HG03575 (cell line): ENCODE data around the gene COBL.

Experiments
- ATAC-seq: cut with Tn5 transposase; IDR thresholded peaks from one replicate; pipeline ENCODE4 v1.9.1; 2021; ENCODE audit not compliant: unreplicated experiment, insufficient number of reproducible peaks, low FRiP score; ENCODE audit errors: extremely low read depth

The COBL gene

DNA sequence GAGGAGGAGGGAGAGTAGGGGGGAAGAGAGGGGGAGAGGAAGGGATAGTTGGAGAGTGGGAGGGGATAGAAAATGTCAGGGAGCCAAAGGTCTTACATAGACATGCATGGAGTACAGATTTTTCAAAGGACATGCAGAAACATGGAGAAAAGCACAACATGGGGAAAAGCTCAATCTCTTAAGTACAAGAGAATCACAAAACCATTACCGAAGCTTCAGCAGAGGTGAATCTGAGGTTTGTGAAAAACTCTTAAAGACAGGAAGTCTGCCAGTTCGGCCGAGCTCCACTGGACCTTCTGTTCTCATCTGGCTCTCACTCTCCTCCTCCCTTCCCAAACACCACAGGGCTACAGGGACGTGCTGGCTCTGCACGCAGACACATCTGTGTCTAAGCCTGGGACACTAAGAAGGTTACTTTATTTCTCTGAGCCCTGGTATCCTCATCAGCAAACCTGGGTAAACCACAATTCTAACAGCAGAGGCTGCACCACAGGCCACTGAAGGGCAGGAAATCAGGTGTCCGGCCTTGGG, 133.9 kb downstream of the COBL start:
- ATAC-seq = no peak

- no peak for ATAC-seq
Measured at GRCh38 chr7:51180092-51180491, 136.5 kb downstream of the COBL start.

DNA sequence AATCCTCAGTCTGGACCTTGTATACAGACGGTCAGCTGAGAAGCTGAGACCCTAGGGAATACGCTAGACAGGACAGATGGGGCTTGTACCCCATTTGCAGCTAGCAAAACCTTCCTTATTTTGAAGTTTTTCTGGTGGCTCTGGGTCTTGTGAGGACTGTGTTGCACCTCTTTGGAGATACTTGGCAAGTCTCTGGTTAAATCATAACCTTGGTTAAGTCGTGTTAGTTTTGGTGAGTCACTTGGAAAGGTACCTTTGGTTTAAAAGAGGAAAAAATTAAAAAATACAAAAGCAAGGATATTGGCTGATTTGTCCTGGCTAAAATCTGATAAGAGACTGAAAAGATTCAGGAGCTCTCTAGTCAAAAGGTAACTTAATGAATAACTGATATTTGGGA, 140.6 kb downstream of the COBL start:
- ATAC-seq = no peak

- ATAC-seq = no peak
Measured at GRCh38 chr7:51175316-51175991, 141.2 kb downstream of the COBL start.

DNA sequence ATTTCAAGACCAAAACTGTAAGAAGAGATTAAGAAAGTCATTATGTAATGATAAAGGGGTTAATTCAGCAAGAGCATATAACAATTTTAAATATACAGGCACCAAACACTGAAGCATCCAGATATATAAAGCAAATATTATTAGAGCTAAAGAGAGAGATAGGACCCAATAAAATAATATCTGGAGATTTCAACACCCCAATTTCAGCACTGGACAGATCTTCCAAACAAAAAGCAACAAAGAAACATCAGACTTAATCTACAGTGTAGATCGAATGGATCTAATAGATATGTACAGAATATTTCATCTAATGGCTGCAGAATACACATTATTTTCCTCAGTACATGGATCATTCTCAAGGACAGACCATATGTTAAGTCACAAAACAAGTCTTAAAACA, 151.3 kb downstream of the COBL start:
- ATAC-seq = no peak

DNA sequence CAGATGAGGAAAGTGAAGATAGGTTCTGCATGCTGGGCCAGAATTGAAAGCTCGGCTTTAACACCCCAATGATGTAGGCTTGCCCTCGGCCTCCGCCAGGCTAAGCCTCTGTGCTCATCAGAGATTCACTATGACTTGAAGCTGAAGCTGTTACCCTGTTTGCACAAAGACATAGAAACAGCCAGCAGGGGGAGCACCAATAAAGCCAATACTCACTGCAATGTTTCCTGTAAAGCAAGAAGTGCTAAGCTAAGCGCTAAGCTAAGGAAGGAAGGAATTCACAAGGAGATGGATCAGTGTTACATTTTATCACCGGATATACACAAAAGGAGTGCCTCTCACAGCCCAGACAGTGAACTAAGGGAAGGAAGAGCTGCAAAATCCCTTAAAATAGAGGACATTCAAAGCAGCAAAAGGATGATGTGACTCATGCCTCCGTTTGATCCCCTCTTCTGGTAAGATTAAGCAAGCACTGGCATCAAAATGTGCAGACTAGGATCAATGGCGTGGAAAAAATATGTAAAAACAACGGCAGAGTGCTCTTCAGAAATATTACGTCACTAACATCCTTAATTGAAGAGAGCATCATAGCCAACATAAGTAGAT, 153.8 kb downstream of the COBL start:
- peak; percentile 92 for ATAC-seq

DNA sequence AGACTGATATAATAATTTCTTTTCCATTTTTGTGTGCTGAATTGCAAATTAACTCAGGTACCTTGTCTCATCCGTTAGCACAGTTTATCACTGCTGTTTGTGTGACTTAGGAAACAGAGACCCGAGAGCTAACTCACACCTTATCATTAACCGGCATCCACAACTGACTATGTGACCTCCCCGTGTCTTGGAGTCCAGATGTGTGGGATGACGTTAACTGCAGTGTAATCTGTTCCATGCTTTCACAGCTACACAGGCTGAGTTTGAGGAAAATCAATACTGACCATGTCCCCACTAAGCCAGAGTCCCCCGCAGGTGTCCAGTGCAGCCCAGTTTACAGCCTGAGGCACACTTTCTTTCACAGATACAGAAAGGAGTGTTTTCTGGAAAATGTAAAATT, 154.7 kb downstream of the COBL start:
- no peak for ATAC-seq

- no peak for ATAC-seq
Measured at GRCh38 chr7:51160990-51161615, 155.5 kb downstream of the COBL start.

DNA sequence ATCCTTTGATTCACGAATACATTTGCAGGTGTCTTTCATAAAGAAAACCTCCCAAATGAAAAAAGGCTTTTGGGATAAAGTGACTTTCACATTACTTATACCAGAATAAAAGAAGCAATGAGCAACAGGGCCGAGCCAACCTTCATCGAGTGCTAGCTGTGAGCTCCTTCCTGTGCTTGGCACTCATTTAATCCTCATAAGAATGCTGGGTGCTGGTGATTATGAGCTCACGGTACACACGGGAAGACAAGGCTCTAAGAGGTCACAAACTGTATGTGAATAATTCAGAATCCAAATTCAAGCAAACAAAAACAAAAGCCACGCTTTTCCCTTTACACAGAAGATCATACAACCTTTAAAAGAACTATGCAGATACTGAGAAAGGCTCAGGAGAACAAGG, 156.2 kb downstream of the COBL start:
- no peak for ATAC-seq

GRCh38 chr7:51158742-51159445, 157.7 kb downstream of the COBL start:
- ATAC-seq = no peak

GRCh38 chr7:51158211-51158610, 158.4 kb downstream of the COBL start:
- ATAC-seq = no peak

DNA sequence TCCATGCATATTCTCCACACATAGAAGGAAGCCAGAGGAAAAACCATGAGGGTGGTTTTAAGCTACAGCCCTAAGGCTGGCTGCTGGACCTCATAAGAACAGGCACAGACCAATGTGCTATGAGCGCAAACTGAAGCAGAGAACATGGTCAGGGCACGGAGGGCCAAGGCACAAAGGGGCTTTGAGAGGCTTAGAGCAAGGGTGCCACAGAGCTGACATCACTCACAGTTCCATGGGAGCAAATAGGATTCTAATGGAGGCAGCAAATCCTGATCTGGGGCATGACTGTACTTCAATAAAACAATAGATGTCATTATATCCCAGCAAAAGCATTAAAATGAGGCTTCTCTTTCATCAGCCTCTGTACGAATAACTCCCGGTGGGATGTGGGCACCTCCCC, 162.4 kb downstream of the COBL start:
- ATAC-seq = no peak

GRCh38 chr7:51152706-51153200, 163.9 kb downstream of the COBL start:
- no peak for ATAC-seq

- ATAC-seq = no peak
Measured at GRCh38 chr7:51151455-51151854, 165.2 kb downstream of the COBL start.

- ATAC-seq = no peak
Measured at GRCh38 chr7:51150193-51150592, 166.4 kb downstream of the COBL start.

- no peak for ATAC-seq
Measured at GRCh38 chr7:51148216-51148615, 168.4 kb downstream of the COBL start.

GRCh38 chr7:51146816-51147586, 169.6 kb downstream of the COBL start:
- ATAC-seq = no peak

DNA sequence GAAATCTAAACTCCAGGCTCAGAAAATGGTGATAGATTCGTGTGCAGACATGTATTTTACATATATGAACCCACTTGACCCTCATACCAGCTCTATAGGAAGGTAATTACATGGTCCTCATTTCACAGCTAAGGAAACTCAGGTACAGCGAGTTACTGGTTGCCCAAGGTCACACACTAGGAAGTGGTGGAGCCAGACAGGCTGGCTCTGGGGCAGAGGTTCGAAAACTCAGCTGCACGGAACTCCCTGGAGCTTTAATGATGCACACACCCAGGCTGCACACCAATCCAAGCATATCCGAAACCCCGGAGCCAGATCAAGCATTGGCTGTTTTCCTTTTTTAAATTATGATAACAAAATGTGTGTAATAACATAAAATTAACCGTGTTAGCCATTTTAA, 172.4 kb downstream of the COBL start:
- no peak for ATAC-seq
